OCI-LY7 (cell line): ENCODE results near the gene LY9. TPM values are rescaled to one million over a fixed set of nuclear protein-coding genes. Genes with fewer than 3 reads are reported as not detected.

Experiments used
- Bru-seq: library from RNA; stranded (reverse); fragments of 400-500 nt; gene quantifications from one replicate; lab custom pipeline; 2021; lab: Mats Ljungman, UMichigan
- BruChase-seq, 2 experiments: library from RNA; stranded (reverse); fragments of 400-500 nt; gene quantifications; one replicate each; lab custom pipeline; 2021; lab: Mats Ljungman, UMichigan
- BruUV-seq: library from RNA; stranded (reverse); fragments of 400-500 nt; replicated peaks from 2 replicates; lab custom pipeline; 2021; lab: Mats Ljungman, UMichigan
- CTCF ChIA-PET: fragments of 300-600 bp; sonication (Branson Sonifier 250); formaldehyde crosslinking; loops from one replicate; lab custom pipeline; 2022; ENCODE audit warnings: antibody characterized with exemption; ENCODE audit not compliant: unreplicated experiment; lab: Charles Lee
- POLR2A ChIA-PET: fragments of 300-600 bp; sonication (Branson Sonifier 250); formaldehyde crosslinking; loops from one replicate; lab custom pipeline; 2022; ENCODE audit warnings: antibody characterized with exemption; lab: Charles Lee
- DNase-seq: peaks from one replicate; pipeline ENCODE4 v3.0.0-alpha.2; 2015; ENCODE audit warnings: low spot score
- H2AFZ ChIP-seq: fragments of 200-600 bp; sonication (generic), shearing (Covaris generic); 2 replicates; pipeline ENCODE4 v1.6.1; 2014; ENCODE audit warnings: mild to moderate bottlenecking, antibody characterized with exemption, low read length, moderate library complexity
- H3K27ac ChIP-seq: fragments of 200-600 bp; sonication (generic); 2 replicates; pipeline ENCODE4 v1.5.1; 2014; ENCODE audit warnings: mixed run types, low read depth, mild to moderate bottlenecking, moderate library complexity, low read length, inconsistent platforms; ENCODE audit not compliant: poor library complexity, severe bottlenecking
- H3K36me3 ChIP-seq: fragments of 200-600 bp; sonication (generic); 2 replicates; pipeline ENCODE4 v1.6.1; 2014; ENCODE audit warnings: mild to moderate bottlenecking, antibody characterized with exemption, low read length, moderate library complexity, mixed read lengths; ENCODE audit not compliant: insufficient read depth
- H3K4me1 ChIP-seq: fragments of 200-600 bp; sonication (generic); 2 replicates; pipeline ENCODE4 v1.5.1; 2014; ENCODE audit warnings: mild to moderate bottlenecking, low read length; ENCODE audit not compliant: insufficient read depth, poor library complexity, severe bottlenecking
- H3K4me2 ChIP-seq: fragments of 200-600 bp; sonication (generic); 2 replicates; pipeline ENCODE4 v1.6.1; 2014; ENCODE audit warnings: mild to moderate bottlenecking, low read length
- H3K4me3 ChIP-seq: fragments of 200-600 bp; sonication (generic); 2 replicates; pipeline ENCODE4 v1.5.1; 2014; ENCODE audit warnings: mild to moderate bottlenecking, low read depth, low read length; ENCODE audit not compliant: poor library complexity, severe bottlenecking
- H3K79me2 ChIP-seq: fragments of 200-600 bp; sonication (generic); 2 replicates; pipeline ENCODE4 v1.6.1; 2016; ENCODE audit warnings: low read depth, mild to moderate bottlenecking, low read length, moderate library complexity, mixed read lengths; ENCODE audit not compliant: insufficient read depth
- H3K9me2 ChIP-seq: fragments of 200-600 bp; sonication (generic); 2 replicates; pipeline ENCODE4 v1.6.1; 2016; ENCODE audit warnings: mild to moderate bottlenecking, low read length, mixed read lengths; ENCODE audit not compliant: insufficient read depth
- H3K9me3 ChIP-seq: fragments of 200-600 bp; sonication (generic); 2 replicates; pipeline ENCODE4 v1.6.1; 2014; ENCODE audit warnings: mild to moderate bottlenecking, mixed run types, low read length, mixed read lengths
- H4K20me1 ChIP-seq: fragments of 200-600 bp; sonication (generic); 2 replicates; pipeline ENCODE4 v1.6.1; 2014; ENCODE audit warnings: mild to moderate bottlenecking, antibody characterized with exemption, low read length, moderate library complexity, mixed read lengths; ENCODE audit not compliant: insufficient read depth
- EZH2phosphoT487 ChIP-seq: fragments of 200-600 bp; sonication (generic); IDR thresholded peaks from 2 replicates; pipeline ENCODE4 v1.6.1; 2018; ENCODE audit warnings: low read depth, borderline replicate concordance, mild to moderate bottlenecking, mixed run types, antibody characterized with exemption, low read length, moderate library complexity, mixed read lengths
- intact Hi-C: fragments of 100-400 bp; cut with micrococcal nuclease; formaldehyde crosslinking; loops from one replicate; pipeline ENCODE4 v1.10.0; 2022; ENCODE audit not compliant: unreplicated experiment
- long read RNA-seq: library from polyadenylated mRNA; stranded (forward); transcript quantifications from one replicate; pipeline ENCODE4 v2.0.0, GENCODE V29; 2022
- total RNA-seq, 2 experiments: library from RNA; depleted of rRNA in 1 of 2; stranded (reverse); fragments of >200 nt in 1 of 2; shearing (Covaris generic) in 1 of 2; gene quantifications; 2 replicates each; pipeline ENCODE4 v1.2.3, GENCODE V29; 2014 to 2022
- TF ChIP-seq, protein P1 (sequence below): fragments of 200-600 bp; sonication (generic); conservative IDR thresholded peaks from 2 replicates; pipeline ENCODE4 v1.5.1; 2014; ENCODE audit warnings: mild to moderate bottlenecking, antibody characterized with exemption, low read length, moderate library complexity, mixed read lengths

The LY9 gene, protein sequence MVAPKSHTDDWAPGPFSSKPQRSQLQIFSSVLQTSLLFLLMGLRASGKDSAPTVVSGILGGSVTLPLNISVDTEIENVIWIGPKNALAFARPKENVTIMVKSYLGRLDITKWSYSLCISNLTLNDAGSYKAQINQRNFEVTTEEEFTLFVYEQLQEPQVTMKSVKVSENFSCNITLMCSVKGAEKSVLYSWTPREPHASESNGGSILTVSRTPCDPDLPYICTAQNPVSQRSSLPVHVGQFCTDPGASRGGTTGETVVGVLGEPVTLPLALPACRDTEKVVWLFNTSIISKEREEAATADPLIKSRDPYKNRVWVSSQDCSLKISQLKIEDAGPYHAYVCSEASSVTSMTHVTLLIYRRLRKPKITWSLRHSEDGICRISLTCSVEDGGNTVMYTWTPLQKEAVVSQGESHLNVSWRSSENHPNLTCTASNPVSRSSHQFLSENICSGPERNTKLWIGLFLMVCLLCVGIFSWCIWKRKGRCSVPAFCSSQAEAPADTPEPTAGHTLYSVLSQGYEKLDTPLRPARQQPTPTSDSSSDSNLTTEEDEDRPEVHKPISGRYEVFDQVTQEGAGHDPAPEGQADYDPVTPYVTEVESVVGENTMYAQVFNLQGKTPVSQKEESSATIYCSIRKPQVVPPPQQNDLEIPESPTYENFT
- total RNA-seq (2014; rRNA removed; shearing (Covaris generic)) = 23.7 and 28.4 TPM in 2 replicates
- total RNA-seq (2022) = 40.2 and 42.8 TPM in 2 replicates
- percentile 76 among the genes with signal in this experiment for Bru-seq, nascent RNA
- BruChase-seq, experiment 1, labeled RNA remaining after a 6-hour chase = percentile 71 among the genes with signal in this experiment
- percentile 70 among the genes with signal in this experiment for BruChase-seq, experiment 2, labeled RNA remaining after a 2-hour chase
- long read RNA-seq, transcript LY9-204 (3 exons, 1,364 nt) = major isoform, 15 of 71 reads
- long read RNA-seq, transcript LY9-205 (9 exons, 2,213 nt) = minor isoform, 5 of 71 reads
- long read RNA-seq, partial matches to known transcripts = 7 of 71 reads
- long read RNA-seq, other reads (novel, unspliced or antisense) = 36 of 71 reads

DNA sequence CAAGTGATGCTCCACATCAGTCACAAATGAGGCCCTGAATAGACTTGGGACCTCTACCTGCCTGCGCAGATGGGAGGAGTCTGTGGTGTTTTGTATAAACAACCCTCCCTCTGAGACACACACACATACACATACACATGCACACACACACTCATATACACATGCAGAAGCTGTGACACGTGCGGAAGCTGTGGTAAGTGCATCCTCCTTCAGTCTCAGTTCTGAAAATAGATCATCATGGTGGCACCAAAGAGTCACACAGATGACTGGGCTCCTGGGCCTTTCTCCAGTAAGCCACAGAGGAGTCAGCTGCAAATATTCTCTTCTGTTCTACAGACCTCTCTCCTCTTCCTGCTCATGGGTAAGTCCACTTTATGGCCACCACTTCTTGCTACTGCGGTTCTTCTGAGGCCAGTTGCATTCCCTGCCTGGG is at the start of gene LY9:
Gene LY9 (plus strand): TSS at position 224 of the 433 bp plus-strand sequence. CDS start 14 bp downstream, at position 238.
- Histone ChIP-seq H3K4me3 (peak within 1 kb of the TSS; percentile 76), H3K27ac (peak within 1 kb of the TSS; percentile 82), H3K4me2 (peak within 1 kb of the TSS; percentile 88), H3K79me2 (peaks cover 49% of the 10 kb centered on the region), H4K20me1 (no peaks in the 10 kb centered on the region), H2AFZ (peak within 1 kb of the TSS; percentile 53; the same call in 1 of the 2 replicates), H3K9me3 (peaks cover 8% of the 10 kb centered on the region; the same call in 1 of the 2 replicates), H3K36me3 (peaks cover 5% of the 10 kb centered on the region; the same call in 1 of the 2 replicates), H3K4me1 (peaks cover 51% of the 10 kb centered on the region), H3K9me2 (no peaks in the 10 kb centered on the region)
- TF ChIP-seq, protein P1, sequence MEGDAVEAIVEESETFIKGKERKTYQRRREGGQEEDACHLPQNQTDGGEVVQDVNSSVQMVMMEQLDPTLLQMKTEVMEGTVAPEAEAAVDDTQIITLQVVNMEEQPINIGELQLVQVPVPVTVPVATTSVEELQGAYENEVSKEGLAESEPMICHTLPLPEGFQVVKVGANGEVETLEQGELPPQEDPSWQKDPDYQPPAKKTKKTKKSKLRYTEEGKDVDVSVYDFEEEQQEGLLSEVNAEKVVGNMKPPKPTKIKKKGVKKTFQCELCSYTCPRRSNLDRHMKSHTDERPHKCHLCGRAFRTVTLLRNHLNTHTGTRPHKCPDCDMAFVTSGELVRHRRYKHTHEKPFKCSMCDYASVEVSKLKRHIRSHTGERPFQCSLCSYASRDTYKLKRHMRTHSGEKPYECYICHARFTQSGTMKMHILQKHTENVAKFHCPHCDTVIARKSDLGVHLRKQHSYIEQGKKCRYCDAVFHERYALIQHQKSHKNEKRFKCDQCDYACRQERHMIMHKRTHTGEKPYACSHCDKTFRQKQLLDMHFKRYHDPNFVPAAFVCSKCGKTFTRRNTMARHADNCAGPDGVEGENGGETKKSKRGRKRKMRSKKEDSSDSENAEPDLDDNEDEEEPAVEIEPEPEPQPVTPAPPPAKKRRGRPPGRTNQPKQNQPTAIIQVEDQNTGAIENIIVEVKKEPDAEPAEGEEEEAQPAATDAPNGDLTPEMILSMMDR = no peak
- no peak for TF ChIP-seq EZH2phosphoT487
- BruUV-seq = no TSS peak
- CTCF ChIA-PET = interaction anchor here (1.1 kb wide), 1 partner anchor 41 kb away, joined by 3 read pairs; no protein-coding TSS in a partner anchor
- peak; percentile 94 for DNase-seq
- intact Hi-C loops = loop anchor here (1.0 to 5.0 kb wide), 2 partner anchors 14 to 174 kb away; no protein-coding TSS in a partner anchor
- POLR2A ChIA-PET = interaction anchor here (0.7 to 5.1 kb wide), 6 partner anchors 10 to 215 kb away, joined by 3 to 32 read pairs (median 8); partner anchors contain the start of gene CD48

DNA sequence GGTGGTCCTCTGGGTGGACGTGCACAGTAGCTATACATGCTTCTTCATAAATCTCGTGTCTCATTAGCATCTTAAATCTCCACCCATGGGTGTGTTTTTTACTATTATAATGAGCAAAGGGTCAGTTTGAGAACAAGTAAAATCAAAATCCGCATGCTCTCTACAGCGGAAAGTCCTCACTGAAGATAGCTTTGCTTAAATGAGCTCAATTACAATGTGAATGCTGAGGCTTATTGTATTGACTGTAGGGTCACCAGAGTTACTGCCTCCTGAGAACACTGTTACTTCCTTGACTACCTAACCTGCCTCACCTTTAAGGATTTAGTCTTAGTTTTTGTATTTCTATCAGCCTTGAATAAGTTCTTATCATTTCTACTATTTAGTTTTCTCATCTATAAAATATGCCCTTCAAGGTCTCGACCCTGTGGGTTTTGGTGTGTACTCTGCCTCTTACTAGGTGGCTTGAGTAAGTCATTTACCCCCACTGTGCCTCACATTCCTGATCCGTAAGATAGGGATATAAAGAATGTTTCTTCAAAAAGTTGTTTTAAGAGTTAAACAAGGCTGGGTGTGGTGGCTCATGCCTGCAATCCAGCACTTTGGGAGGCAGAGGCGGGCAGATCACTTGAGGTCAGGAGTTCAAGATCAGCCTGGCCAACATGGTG is 49.0 kb upstream of the LY9 start:
- BruUV-seq = no TSS peak
- POLR2A ChIA-PET = no interaction called here
- H3K4me2 ChIP-seq = no peak overlapping the region
- no peaks in the 10 kb centered on the region for H4K20me1 ChIP-seq
- intact Hi-C loops = no loop called here
- H3K9me3 ChIP-seq = no peaks in the 10 kb centered on the region
- no peaks in the 10 kb centered on the region for H3K36me3 ChIP-seq
- no peak overlapping the region for H3K27ac ChIP-seq
- peaks cover 6% of the 10 kb centered on the region for H3K4me1 ChIP-seq
- DNase-seq = no peak
- no peak overlapping the region for H2AFZ ChIP-seq
- TF ChIP-seq EZH2phosphoT487 = no peak
- TF ChIP-seq, protein P1 = no peak
- no peaks in the 10 kb centered on the region for H3K9me2 ChIP-seq
- no peak overlapping the region for H3K4me3 ChIP-seq
- CTCF ChIA-PET = no interaction called here
- H3K79me2 ChIP-seq = no peaks in the 10 kb centered on the region
